ENCODE data around the gene ASB5.
A peak's percentile ranks its signal among the peaks of the same experiment; 100 is the strongest.

ASB5 gene

DNA sequence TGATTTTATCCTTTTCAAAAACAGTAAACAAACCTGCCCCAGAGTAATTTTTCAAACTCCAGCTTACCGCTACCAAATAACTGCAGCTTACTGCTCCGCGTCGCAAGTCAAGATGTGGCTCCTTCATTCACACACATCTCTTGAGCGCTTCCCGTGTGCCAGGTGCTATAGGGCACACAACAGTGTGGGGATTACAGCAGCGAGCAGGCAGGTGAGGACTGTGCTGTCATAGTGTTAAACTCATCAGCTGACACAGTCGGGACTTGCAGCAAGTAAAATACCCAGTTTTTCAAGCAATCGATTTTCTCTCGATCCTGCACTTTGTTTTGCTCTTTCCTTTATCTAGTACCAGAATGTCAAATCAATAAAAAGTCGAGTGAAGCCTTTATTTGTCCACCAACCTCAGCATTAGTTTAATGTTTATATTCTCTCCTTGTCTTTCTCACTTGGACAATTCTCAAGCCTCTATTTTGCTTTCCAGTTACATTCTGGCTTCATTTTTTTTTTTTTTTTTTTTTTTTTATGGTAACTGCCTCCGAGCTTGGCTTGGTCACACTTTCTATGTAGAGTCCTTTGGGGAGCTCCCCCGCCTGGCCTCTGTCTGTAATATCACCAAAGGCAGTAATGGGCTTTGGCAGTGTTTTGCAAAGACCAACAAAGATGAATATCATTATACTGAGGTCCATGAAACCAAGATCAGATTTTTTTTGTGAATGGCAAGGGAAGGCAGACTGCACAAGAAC, 8.3 kb upstream of the ASB5 start:
- DNase-seq (ENCODE audit: low spot score) = peak; percentile 22

DNA sequence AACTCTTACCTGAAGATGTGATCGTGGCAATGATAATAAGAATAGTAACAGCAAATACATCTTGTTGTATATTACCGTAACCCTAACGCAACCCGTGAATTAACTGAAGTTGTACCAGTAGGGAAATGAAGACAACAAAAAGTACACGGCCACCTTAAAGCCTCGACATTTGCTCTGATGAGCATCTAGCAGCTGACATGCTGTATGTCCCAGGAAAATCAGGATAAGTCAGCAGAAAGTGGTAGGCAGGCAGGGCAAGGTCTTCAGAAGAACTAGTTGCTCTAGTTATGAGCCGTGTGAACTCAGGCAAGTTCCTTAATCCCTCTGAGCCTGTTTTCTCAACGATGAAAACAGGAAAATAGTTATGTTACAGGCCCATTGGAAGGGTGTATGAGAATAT, 7.7 kb upstream of the ASB5 start:
- no peak for DNase-seq (ENCODE audit: low spot score)

DNA sequence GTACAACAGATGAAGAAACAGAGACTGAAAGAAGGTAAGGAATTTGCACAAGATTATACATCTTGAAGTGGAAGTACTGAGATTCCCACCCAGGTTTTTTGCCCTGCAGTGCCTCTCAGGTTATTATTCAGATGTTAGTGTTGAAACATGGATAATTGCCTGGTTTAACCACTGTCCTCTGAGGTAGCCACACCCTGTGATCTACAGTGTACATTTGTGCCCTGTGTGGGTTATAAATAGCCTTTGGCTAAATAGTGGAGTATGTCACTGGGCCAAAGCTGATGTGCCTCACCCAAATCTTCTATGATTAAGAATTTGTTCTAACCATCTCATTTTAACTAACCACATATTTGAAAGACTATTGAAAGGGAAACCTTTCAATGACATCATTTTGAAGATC, 5.4 kb upstream of the ASB5 start:
- DNase-seq (ENCODE audit: low spot score) = no peak

DNA sequence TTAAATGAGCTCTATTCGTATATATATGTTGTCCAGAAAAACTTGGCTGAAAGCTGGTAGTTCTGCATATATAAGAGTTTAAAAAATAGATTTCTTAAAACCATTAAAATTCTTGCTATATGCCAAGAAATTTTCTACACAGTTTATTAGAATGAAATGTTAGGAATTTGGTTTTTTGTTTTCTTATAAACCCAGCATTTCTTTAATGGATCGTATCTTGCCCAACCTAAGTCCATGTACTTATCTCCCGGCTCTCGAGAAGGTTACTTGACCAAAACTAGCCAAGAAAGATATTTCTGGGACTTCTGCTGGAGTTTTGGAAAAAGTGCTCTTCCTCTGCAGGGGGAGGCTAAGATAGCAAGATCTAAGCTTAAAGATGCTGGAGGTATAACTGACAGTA, 4.7 kb upstream of the ASB5 start:
- DNase-seq (ENCODE audit: low spot score) = no peak

DNA sequence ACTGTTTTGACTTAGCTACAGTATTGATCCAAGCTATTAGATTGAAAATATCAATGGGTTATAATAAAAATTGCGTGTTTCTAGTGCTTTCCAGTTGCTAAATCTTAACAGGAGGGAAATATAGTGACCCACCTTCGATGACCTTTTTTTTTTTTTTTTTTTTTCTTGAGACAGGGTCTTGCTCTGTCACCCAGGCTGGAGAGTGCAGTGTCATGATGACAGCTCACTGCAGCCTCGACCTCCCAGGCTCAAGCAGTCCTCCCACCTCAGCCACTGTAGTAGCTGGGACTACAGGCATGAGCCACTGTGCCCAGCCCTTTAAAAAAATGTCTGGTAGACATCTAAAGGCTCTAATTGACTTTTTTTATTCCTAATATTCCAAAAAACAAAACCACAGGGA, 3.8 kb upstream of the ASB5 start:
- DNase-seq (ENCODE audit: low spot score) = no peak

DNA sequence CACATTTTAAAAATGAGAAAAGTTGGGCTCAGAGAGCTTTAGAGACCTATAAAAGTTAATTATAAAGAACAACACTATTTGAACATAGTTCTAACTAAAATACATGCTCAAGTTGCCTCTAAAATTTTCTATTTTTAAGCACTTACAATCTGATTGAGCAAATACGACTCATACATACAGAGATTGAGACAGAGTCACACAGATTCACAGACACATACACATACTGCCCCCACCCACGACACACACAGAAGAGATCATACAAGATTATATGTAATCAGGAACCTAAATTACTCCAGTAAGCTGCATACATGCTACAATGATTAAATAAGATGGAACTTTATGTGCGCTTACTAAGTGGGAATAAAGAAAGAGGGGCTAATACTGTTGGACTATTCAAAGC, 2.7 kb upstream of the ASB5 start:
- no peak for DNase-seq (ENCODE audit: low spot score)

DNA sequence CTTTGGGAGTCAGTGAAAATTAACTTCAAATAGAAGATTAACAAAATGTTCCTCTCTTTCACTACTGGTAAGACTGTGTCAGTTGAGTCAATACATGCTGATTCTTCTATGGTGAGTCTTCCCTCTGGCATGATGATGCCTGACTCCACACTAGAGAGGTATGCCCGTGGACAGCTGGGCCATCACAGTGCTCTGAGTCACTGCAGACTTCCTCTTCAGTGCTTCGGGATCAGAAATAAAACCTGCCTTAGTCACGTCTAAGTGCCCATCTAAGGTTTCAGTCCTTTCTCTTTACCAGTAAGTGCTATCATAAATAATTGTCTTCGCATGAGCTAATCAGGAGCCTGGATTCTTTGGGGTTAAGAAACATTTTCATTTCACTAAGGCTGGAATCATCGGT, 1.6 kb upstream of the ASB5 start:
- no peak for DNase-seq (ENCODE audit: low spot score)

DNA sequence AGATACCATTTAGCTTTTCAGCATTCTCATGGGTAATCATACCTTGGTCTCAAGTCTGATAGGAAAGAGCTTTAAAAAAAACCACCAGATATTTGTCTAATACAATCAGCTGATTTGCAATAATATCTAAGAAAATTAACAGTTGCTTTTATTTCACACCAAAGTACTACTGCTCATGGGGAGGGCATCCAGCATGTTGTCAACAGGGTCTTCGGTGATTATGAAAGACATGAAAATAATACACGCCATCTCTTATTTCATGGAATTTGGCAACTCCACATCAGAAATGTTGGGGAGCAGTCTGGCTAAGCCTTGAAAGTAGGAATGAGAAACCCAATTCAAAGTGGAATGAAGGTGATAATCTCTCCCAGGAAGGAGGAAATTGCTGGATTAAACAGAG, 3.0 kb downstream of the ASB5 start:
- DNase-seq (ENCODE audit: low spot score) = no peak

DNA sequence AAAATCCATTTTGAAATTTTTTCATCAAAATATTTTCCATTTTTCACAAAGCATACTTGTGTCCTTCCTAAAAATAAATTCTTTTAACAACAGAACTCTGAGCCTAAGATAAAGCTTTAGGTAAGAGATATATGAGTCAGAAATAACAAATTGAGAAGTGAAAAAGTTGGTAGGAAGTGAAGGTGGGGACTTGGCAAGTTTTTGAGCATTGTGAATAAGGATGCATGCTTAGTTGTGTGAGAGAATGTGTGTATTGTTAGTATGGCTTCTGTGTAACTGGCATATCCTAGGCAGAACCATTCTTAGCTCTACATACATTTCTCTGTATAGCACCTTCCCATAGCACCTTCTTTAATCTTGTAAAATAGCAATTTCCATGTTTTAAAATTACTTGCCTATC, 6.8 kb downstream of the ASB5 start:
- no peak for DNase-seq (ENCODE audit: low spot score)

DNA sequence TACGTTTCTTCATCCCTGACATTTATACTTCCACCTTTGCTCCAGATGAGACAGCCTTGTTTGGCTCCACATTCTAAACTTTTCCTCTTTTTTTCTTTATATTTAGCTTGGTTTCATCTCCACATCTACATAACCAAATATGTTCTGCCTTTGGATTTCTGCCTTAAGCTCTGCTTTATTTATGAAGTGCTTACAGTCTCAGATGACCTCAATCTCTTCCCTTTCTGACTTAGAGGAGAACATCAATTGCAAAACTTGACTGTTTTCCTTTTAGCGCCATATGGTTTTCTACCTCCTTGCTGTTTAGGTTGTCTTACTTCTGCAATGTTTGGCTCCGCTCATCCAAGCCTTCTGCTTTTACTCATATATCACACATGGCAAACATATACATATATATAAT, 7.5 kb downstream of the ASB5 start:
- DNase-seq (ENCODE audit: low spot score) = no peak

DNA sequence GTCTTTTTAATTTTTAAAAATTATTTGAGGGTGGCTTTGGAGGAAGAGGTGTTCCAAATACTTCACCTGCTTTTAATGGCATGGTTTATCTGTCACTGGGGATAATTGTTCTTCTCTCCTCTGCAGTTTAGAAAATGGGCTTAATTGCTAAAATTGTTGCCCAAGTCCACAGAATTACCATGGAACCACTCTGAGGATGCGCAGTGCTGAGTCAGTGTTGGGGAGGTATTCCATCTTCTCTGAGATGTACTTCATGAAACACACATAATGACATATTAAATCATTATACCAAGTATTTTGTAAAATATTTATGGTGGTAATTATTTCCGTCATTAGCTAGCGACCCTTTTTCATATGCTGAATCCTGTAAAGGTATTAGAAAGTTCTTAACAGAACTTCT, 8.0 kb downstream of the ASB5 start:
- no peak for DNase-seq (ENCODE audit: low spot score)

DNA sequence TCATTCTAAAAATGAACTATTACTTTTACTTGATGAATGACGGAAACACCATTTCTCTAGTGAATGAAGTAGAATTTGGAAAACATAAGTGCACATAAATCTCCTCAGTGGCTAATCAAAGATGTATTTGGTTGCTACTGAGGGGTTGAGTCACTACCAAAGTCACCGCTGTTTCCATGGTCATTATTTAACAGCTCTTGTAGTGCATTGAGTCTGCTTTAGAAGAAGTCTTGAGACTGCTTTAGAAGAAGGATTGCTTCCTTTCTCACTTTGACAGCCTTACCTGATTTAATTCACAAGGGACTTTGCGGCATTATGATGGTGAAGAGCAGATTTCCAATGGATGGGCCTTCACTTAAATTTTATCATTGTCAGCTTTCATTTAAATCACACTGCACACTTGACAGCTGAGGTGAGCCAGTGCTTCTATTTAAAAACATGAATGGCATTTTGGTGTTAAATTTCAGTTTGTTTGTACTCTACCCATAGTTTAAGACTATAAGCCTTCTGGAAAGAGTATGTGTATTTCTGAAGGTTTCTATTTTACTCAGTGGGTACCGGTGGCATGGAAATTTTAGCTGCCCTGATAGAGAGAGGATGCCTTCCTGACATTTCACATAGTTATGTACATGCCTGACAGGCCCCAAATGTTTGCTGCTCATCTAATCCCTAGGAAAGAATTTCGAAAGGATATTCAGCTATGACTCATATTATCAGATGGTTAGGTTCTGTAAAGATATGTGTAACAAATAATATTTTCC, 9.5 kb downstream of the ASB5 start:
- no peak for DNase-seq (ENCODE audit: low spot score)

DNA sequence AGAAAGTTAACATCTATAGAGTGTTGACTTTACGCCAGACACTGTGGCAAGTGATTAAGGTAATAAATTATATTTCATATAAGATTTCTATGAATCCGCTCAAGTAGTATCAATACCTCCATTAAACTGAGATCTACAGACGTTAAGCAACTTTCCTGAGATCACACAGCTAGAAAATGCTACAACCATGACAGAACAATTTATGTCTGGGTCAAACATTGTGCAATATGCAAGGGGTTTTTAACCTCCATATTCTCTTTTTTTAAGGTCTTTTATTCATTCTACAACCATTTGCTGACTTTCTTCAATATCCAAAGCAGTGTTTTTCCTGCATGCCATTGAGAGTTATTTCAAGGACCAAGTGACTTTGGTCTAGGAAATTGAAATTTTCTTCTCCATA, 10.9 kb downstream of the ASB5 start:
- no peak for DNase-seq (ENCODE audit: low spot score)

DNA sequence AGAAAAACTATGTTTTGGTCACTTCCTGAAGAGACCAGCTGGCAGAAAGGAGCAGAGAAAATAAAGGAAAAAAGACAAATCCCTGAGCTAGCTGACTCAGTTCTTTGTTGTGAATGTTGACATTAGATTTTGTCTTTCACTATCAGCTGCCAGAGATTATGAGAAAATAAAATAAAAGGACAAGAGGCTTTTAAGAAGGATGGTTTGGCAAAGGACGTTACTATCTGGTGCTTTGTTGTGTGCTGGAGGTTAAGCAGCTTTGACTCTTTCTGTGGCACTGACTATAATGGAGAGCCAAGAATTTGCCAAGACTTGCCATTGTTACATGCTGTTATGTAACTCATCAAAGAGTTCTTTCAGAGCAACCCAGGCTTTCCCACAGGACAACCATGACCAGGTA, 12.1 kb downstream of the ASB5 start:
- DNase-seq (ENCODE audit: low spot score) = no peak

DNA sequence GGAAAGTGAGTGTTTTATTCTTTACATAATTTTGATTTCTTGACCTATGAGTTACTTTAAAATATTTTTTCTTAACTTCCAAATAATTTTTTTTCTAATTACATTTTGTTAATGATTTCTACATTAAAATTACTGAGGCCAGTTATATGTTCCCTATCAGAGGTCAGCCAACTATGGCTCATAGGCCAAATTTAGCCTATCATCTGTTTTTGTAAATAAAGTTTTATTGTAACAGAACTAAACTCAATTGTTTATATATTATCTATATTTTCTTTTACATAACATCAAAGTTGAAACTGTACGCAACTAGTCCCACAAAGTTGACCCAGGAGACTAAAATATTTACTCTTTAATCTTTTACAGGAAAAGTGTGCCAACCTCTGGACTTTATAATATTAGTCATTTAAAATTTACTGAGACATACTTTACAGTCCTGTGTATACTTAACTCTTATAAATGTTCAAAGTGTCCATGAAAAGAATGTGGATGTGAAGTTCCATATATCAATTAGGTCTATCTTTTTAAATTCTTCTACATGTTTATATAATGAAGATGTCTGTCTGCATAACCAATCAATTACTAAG, 26.2 kb downstream of the ASB5 start:
- DNase-seq (ENCODE audit: low spot score) = no peak

DNA sequence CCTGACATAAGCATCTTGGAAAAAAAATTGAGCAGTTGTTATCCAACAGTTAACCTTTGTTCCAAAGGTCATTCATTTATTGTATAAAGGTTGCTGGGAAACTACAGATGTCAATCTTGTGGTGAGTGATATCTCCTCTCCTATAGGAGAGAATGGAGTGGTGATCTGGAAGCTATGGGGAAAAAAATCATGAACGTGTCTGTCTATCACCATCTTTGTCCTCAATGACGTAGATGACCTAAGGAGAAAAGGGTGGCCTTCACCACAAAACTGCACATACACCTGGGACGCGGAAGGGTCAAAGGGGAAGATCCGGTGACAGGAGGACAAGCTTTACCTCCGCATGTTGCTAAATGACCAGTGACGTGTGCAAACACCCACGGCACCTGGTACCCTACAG, 27.3 kb downstream of the ASB5 start:
- DNase-seq (ENCODE audit: low spot score) = no peak

DNA sequence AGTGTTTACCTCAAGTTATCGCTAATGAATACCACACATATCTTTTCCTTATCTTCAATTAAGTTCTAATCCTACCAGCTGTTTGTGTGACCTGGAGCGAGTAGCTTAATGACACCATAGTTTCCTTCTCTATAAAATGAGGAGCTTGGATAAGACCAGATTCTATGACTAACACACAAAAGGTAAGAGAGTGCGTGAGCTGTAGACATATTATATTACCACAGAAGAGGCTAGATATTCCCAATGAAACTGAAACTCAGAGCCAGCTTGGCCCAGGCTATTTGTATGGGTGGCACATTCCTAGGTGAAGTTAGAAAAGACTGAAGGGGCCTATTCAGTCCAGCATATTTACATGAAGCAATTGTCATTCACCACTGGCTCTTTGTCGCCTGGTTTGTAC, 30.2 kb downstream of the ASB5 start:
- no peak for DNase-seq (ENCODE audit: low spot score)

DNA sequence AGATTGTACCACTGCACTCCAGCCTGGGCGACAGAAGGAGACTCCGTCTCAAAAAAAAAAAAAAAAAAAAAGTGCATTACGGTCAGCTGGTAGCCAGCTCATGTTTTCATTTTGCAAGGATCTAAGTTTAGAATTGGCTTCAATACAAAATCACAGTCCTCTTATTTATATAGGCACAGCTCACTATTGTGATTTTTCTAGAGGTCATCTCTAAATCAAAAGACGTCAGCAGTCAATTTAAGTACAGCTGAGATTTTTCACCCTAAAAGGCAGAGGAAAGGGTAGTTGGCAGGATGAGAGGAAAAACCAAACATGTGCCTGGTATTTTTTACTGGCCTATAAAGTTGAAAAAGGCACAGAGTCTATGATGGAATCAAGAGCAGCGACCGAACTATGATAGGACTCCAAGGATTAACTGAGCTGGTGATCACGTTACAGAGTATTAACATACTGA, 30.8 kb downstream of the ASB5 start:
- no peak for DNase-seq (ENCODE audit: low spot score)

DNA sequence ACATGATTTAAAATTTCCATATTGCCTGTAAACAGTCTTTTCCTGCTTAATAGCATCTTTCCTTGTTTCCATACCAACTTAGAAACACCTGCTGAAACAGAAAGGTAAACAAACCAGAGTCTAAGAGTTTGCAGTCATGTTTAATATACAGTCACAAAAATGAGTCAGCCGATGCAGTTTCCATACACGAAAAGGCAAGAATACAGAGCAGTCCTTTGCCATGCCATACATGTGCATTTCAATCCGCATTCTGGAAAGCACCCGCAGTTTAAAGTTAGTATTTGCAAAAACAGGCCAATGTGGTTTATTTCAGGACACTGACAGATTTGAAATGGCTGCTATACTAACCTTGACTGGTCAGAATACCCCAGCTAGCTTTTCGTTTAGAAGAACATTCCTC, 32.1 kb downstream of the ASB5 start:
- no peak for DNase-seq (ENCODE audit: low spot score)

DNA sequence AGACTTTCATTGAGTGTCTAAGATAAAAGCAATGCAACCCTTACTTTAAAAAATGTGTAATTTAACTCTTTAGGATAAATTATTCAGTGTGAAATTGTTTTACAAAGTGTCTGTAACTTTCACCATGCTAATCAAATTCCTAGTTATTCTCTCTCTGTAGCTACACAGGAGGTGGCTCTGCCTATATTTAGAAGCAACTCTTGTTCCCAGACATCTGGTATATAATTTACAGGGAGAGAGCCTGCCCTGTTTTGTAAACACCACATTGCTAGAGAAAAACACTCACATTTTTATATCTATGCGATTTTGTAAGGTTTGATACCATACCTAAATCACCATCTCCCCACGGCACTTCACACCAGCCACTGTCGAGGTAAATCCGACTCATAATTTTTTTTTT, 38.2 kb downstream of the ASB5 start:
- DNase-seq (ENCODE audit: low spot score) = no peak

DNA sequence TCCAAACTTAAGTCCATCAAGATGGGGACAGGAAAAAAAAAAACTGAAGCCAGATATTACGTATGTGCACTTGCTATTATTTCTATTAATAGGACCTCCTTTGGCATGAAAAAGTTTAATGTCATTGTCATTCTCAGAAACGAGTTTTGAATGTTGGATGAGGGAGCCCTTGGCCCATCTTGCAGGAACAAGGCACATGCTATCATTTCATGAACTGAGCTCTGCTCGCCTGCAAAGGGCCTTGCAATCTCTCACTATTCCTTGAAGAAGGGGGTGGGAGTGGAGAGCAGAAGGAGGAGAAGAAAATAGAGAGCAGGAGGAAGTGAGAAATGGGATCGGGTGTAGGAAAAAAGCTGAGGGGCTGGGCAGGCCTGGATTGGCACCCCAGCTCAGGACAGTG, 39.4 kb downstream of the ASB5 start:
- no peak for DNase-seq (ENCODE audit: low spot score)

DNA sequence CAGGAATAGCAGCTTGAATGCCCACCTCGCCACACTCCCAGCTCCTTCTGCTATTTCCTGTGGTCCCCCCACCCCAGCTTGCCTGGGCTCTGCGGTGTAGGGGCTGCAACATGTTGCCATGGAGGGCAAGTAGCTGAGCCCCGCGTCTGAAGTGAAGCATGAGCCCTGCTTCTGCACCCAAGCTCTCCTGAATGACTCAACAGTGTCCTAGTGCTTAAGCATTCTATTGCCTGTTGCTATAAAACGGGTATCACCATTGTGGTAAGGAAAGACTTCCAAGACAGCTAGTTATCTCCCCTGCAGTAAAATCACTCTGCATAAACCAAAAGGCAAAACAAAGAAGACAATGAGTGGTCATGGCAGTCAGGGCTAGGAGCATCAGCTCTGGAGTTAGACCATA, 42.3 kb downstream of the ASB5 start:
- DNase-seq (ENCODE audit: low spot score) = no peak

DNA sequence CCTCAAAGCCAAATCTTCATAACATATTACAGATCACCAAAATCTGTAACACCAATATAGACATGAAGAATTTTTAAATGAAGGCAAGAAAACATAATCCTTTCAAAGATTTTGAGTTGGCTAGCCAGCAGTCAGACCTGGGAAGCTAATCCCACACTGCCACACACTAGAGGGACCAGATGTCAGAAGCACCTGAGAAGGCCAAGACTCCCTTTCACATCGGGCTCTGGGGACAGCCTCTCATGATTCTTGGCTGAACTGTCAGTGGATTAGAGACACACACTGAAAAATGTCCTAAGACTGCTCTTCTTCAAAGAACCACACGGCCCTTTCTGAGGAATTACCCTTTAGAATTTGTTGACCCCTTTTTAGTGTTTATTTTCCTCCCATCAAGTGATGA, 45.5 kb downstream of the ASB5 start:
- no peak for DNase-seq (ENCODE audit: low spot score)

DNA sequence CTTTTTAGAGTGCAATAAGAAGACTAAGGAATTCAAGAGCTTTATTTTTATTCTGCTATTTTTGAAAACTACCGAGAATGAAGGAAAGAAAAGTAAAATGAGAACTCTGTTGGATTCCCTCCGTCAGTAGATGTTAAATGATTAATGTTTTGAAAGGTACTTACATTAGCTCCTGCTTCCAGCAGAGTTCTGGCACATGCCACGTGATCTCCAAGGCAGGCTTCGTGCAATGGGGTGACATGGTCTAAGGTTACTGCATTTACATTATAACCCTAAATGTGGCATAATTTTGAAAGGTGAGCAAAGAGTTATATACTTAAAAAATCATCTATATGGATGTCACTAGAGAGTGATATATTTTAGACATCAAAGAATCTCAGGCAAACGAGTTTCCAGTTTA, 46.9 kb downstream of the ASB5 start:
- DNase-seq (ENCODE audit: low spot score) = no peak
